Immature natural killer cell (primary cell): ENCODE results near the gene NDNF. TPM values are rescaled to one million over a fixed set of nuclear protein-coding genes. Genes with fewer than 3 reads are reported as not detected.

Source experiments
- DNase-seq, 3 donors: peaks; one replicate each; pipeline ENCODE4 v3.0.0; 2022; ENCODE audit warnings: mixed read lengths in 1 of 3
- H3K27ac Mint-ChIP-seq, 6 donors: one replicate each; pipeline ENCODE4 v1.8.0; 2020; ENCODE audit warnings: mixed read lengths in 6 of 6, mild to moderate bottlenecking in 5 of 6, inconsistent platforms in 4 of 6, moderate library complexity in 3 of 6
- H3K27me3 Mint-ChIP-seq, 3 donors: one replicate each; pipeline ENCODE4 v1.8.0; 2020 to 2021; ENCODE audit warnings: low read depth in 3 of 3, mild to moderate bottlenecking in 3 of 3, mixed read lengths in 3 of 3, moderate library complexity in 3 of 3, inconsistent platforms in 1 of 3
- H3K36me3 Mint-ChIP-seq, 3 donors: one replicate each; pipeline ENCODE4 v1.8.0; 2020; ENCODE audit warnings: mixed read lengths in 3 of 3, inconsistent platforms in 2 of 3, mild to moderate bottlenecking in 2 of 3
- H3K4me1 Mint-ChIP-seq, 2 donors: one replicate each; pipeline ENCODE4 v1.8.0; 2020; ENCODE audit warnings: inconsistent platforms in 2 of 2, mild to moderate bottlenecking in 2 of 2, mixed read lengths in 2 of 2, moderate library complexity in 1 of 2
- H3K4me3 Mint-ChIP-seq, 5 donors: one replicate each; pipeline ENCODE4 v1.8.0; 2020; ENCODE audit warnings: mild to moderate bottlenecking in 5 of 5, mixed read lengths in 5 of 5, inconsistent platforms in 3 of 5, moderate library complexity in 3 of 5
- H3K9me3 Mint-ChIP-seq, 6 donors: one replicate each; pipeline ENCODE4 v1.8.0; 2020; ENCODE audit warnings: mild to moderate bottlenecking in 6 of 6, mixed read lengths in 6 of 6, inconsistent platforms in 4 of 6, moderate library complexity in 3 of 6
- polyA plus RNA-seq, 3 donors: library from polyadenylated mRNA; unstranded; fragments of 300-500 nt; fragmentation: Illumina TruSeq; gene quantifications; one replicate each; pipeline ENCODE4 v1.2.3, GENCODE V29; 2021

NDNF gene
- polyA plus RNA-seq, 3 donors from 2014 or later = not detected

- Mint-ChIP-seq H3K27me3 (peaks cover 0 to 3% (median 0%) of the 10 kb centered on the region in 3 donors), H3K36me3 (no peaks in the 10 kb centered on the region), H3K4me1 (no peaks in the 10 kb centered on the region), H3K27ac (no peak overlapping the region), H3K9me3 (peaks cover 0 to 5% (median 0%) of the 10 kb centered on the region in 6 donors), H3K4me3 (no peak overlapping the region)
- DNase-seq = no peak
Observed at GRCh38 chr4:121018543-121018942, 53.8 kb downstream of the NDNF start.

GRCh38 chr4:121016611-121017010 lies 55.7 kb downstream of the NDNF start:
- Mint-ChIP-seq H3K4me3 (no peak overlapping the region), H3K27ac (no peak overlapping the region)
- DNase-seq = no peak

GRCh38 chr4:121015421-121015820 lies 56.9 kb downstream of the NDNF start:
- H3K27ac Mint-ChIP-seq = no peak overlapping the region
- H3K36me3 Mint-ChIP-seq = no peaks in the 10 kb centered on the region
- no peak for DNase-seq
- H3K4me3 Mint-ChIP-seq = no peak overlapping the region
- H3K27me3 Mint-ChIP-seq = peaks cover 0 to 4% (median 0%) of the 10 kb centered on the region in 3 donors
- no peaks in the 10 kb centered on the region for H3K9me3 Mint-ChIP-seq
- H3K4me1 Mint-ChIP-seq = no peaks in the 10 kb centered on the region

More at GRCh38 chr4:121016611-121017010, 55.7 kb downstream of the NDNF start:
- Mint-ChIP-seq H3K36me3 (no peaks in the 10 kb centered on the region), H3K4me1 (no peaks in the 10 kb centered on the region), H3K9me3 (no peaks in the 10 kb centered on the region), H3K27me3 (peaks cover 0 to 4% (median 0%) of the 10 kb centered on the region in 3 donors)

- Mint-ChIP-seq H3K4me3 (no peak overlapping the region), H3K9me3 (no peaks in the 10 kb centered on the region), H3K36me3 (no peaks in the 10 kb centered on the region), H3K4me1 (no peaks in the 10 kb centered on the region), H3K27me3 (peaks cover 0 to 4% (median 0%) of the 10 kb centered on the region in 3 donors), H3K27ac (no peak overlapping the region)
- DNase-seq = no peak
Observed at GRCh38 chr4:121014544-121014943, 57.8 kb downstream of the NDNF start.

GRCh38 chr4:121011780-121012340 lies 60.5 kb downstream of the NDNF start:
- Mint-ChIP-seq H3K27me3 (peaks cover 0 to 5% (median 0%) of the 10 kb centered on the region in 3 donors), H3K4me3 (no peak overlapping the region), H3K36me3 (no peaks in the 10 kb centered on the region), H3K9me3 (no peaks in the 10 kb centered on the region), H3K4me1 (no peaks in the 10 kb centered on the region), H3K27ac (no peak overlapping the region)
- DNase-seq = no peak

GRCh38 chr4:121011138-121011537 lies 61.2 kb downstream of the NDNF start:
- no peak for DNase-seq
- H3K27ac Mint-ChIP-seq = no peak overlapping the region
- H3K4me3 Mint-ChIP-seq = no peak overlapping the region
- H3K4me1 Mint-ChIP-seq = no peaks in the 10 kb centered on the region
- H3K9me3 Mint-ChIP-seq = peaks cover 0 to 2% (median 0%) of the 10 kb centered on the region in 6 donors
- no peaks in the 10 kb centered on the region for H3K36me3 Mint-ChIP-seq
- peaks cover 0 to 5% (median 0%) of the 10 kb centered on the region in 3 donors for H3K27me3 Mint-ChIP-seq

- no peaks in the 10 kb centered on the region for H3K4me1 Mint-ChIP-seq
- H3K36me3 Mint-ChIP-seq = no peaks in the 10 kb centered on the region
- no peak overlapping the region for H3K27ac Mint-ChIP-seq
- peaks cover 0 to 2% (median 0%) of the 10 kb centered on the region in 6 donors for H3K9me3 Mint-ChIP-seq
- H3K4me3 Mint-ChIP-seq = no peak overlapping the region
- H3K27me3 Mint-ChIP-seq = peaks cover 1 to 5% (median 2%) of the 10 kb centered on the region in 3 donors
- DNase-seq = no peak
Observed at GRCh38 chr4:121009578-121010478, 62.5 kb downstream of the NDNF start.

- DNase-seq = no peak
- no peaks in the 10 kb centered on the region for H3K36me3 Mint-ChIP-seq
- H3K27me3 Mint-ChIP-seq = peaks cover 1 to 2% (median 2%) of the 10 kb centered on the region in 3 donors
- H3K4me1 Mint-ChIP-seq = no peaks in the 10 kb centered on the region
- H3K9me3 Mint-ChIP-seq = peaks cover 0 to 2% (median 0%) of the 10 kb centered on the region in 6 donors
- no peak overlapping the region for H3K27ac Mint-ChIP-seq
- H3K4me3 Mint-ChIP-seq = no peak overlapping the region
Observed at GRCh38 chr4:121007660-121008059, 64.7 kb downstream of the NDNF start.

- no peak for DNase-seq
- peaks cover 1 to 2% (median 1%) of the 10 kb centered on the region in 3 donors for H3K27me3 Mint-ChIP-seq
- no peaks in the 10 kb centered on the region for H3K4me1 Mint-ChIP-seq
- peaks cover 0 to 2% (median 0%) of the 10 kb centered on the region in 6 donors for H3K9me3 Mint-ChIP-seq
- H3K4me3 Mint-ChIP-seq = no peak overlapping the region
- no peak overlapping the region for H3K27ac Mint-ChIP-seq
- no peaks in the 10 kb centered on the region for H3K36me3 Mint-ChIP-seq
Observed at GRCh38 chr4:121003863-121004262, 68.5 kb downstream of the NDNF start.

GRCh38 chr4:120995266-120996010 lies 76.9 kb downstream of the NDNF start:
- Mint-ChIP-seq H3K27ac (no peak overlapping the region), H3K9me3 (peaks cover 0 to 7% (median 0%) of the 10 kb centered on the region in 6 donors), H3K36me3 (no peaks in the 10 kb centered on the region), H3K27me3 (peaks cover 4 to 5% (median 4%) of the 10 kb centered on the region in 3 donors), H3K4me1 (no peaks in the 10 kb centered on the region), H3K4me3 (no peak overlapping the region)
- no peak for DNase-seq

GRCh38 chr4:120994521-120994920 lies 77.8 kb downstream of the NDNF start:
- H3K27me3 Mint-ChIP-seq = peaks cover 4 to 5% (median 4%) of the 10 kb centered on the region in 3 donors
- peaks cover 0 to 7% (median 0%) of the 10 kb centered on the region in 6 donors for H3K9me3 Mint-ChIP-seq
- H3K36me3 Mint-ChIP-seq = no peaks in the 10 kb centered on the region
- no peak overlapping the region for H3K4me3 Mint-ChIP-seq
- no peak for DNase-seq
- H3K4me1 Mint-ChIP-seq = no peaks in the 10 kb centered on the region
- no peak overlapping the region for H3K27ac Mint-ChIP-seq

- Mint-ChIP-seq H3K36me3 (no peaks in the 10 kb centered on the region), H3K27ac (no peak overlapping the region), H3K9me3 (peaks cover 0 to 7% (median 1%) of the 10 kb centered on the region in 6 donors), H3K4me3 (no peak overlapping the region), H3K4me1 (no peaks in the 10 kb centered on the region), H3K27me3 (peaks cover 4 to 7% (median 6%) of the 10 kb centered on the region in 3 donors)
- DNase-seq = no peak
Observed at GRCh38 chr4:120991885-120992284, 80.5 kb downstream of the NDNF start.

GRCh38 chr4:120990246-120990645 lies 82.1 kb downstream of the NDNF start:
- Mint-ChIP-seq H3K4me3 (no peak overlapping the region), H3K36me3 (no peaks in the 10 kb centered on the region), H3K27me3 (peaks cover 3 to 7% (median 7%) of the 10 kb centered on the region in 3 donors), H3K4me1 (no peaks in the 10 kb centered on the region), H3K9me3 (peaks cover 0 to 7% (median 0%) of the 10 kb centered on the region in 6 donors), H3K27ac (no peak overlapping the region)
- no peak for DNase-seq
